Skeletal muscle tissue (tissue), 4 donors: ENCODE measurements around the gene CKMT1B. TPM values are rescaled to one million over a fixed set of nuclear protein-coding genes. Genes with fewer than 3 reads are reported as not detected.
"Not testable (repeated sequence)": the region's sequence is repeated elsewhere in the genome, so short reads cannot be mapped to it uniquely, and the experiment has no call there.

Source experiments
- H3K27ac ChIP-seq: one replicate; pipeline ENCODE4 v1.7.0; 2013; ENCODE audit warnings: mild to moderate bottlenecking, low read depth, low read length, inconsistent platforms
- H3K27me3 ChIP-seq, 3 donors: one replicate each; pipeline ENCODE4 v1.7.0; 2013; ENCODE audit warnings: low read length in 3 of 3; ENCODE audit not compliant: control insufficient read depth in 3 of 3, insufficient read depth in 3 of 3
- H3K36me3 ChIP-seq, 3 donors: one replicate each; pipeline ENCODE4 v1.7.0; 2013; ENCODE audit warnings: low read length in 3 of 3; ENCODE audit not compliant: control insufficient read depth in 3 of 3, insufficient read depth in 3 of 3
- H3K4me1 ChIP-seq, 3 donors: one replicate each; pipeline ENCODE4 v1.7.0; 2013; ENCODE audit warnings: low read length in 3 of 3, mild to moderate bottlenecking in 3 of 3; ENCODE audit not compliant: control insufficient read depth in 3 of 3, insufficient read depth in 3 of 3
- H3K4me3 ChIP-seq, 3 donors: one replicate each; pipeline ENCODE4 v1.7.0; 2013; ENCODE audit warnings: low read length in 3 of 3
- H3K9ac ChIP-seq, 3 donors: one replicate each; pipeline ENCODE4 v1.7.0; 2013; ENCODE audit warnings: low read length in 3 of 3, mild to moderate bottlenecking in 3 of 3, moderate library complexity in 2 of 3, low read depth in 1 of 3
- H3K9me3 ChIP-seq, 3 donors: one replicate each; pipeline ENCODE4 v1.7.0; 2013; ENCODE audit warnings: low read length in 3 of 3; ENCODE audit not compliant: control insufficient read depth in 3 of 3
- total RNA-seq: library from RNA; depleted of rRNA; stranded (reverse); fragments of >200 nt; gene quantifications from one replicate; pipeline ENCODE4 v1.2.3, GENCODE V29; 2014
- donor health status: Osteomylitis.

Gene CKMT1B
- total RNA-seq, 1 donor from 2014 or later: under 0.01 TPM

DNA sequence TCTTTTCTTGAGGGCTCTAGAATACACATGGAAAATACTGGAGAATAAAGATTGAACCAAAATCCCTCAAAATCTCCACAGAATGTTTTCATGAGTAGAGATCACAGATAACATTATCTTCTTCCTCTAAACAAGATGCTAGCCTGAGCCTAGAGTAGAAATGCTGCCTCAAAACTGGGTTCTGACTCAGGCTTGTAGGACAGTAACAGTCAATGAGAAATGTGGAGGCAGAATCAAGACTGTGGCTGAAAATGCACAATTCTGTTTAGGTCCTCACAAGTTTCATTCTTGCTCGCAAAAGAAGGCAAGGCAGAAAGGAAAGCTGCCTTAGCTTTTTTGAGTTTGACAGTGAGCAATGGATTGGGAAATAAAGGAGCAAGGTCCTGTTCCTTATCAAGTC, 19.2 kb upstream of the CKMT1B start:
- H3K4me3 ChIP-seq, H3K9ac ChIP-seq, H3K4me1 ChIP-seq, H3K9me3 ChIP-seq, H3K27me3 ChIP-seq, H3K27ac ChIP-seq, H3K36me3 ChIP-seq: not testable (repeated sequence)

DNA sequence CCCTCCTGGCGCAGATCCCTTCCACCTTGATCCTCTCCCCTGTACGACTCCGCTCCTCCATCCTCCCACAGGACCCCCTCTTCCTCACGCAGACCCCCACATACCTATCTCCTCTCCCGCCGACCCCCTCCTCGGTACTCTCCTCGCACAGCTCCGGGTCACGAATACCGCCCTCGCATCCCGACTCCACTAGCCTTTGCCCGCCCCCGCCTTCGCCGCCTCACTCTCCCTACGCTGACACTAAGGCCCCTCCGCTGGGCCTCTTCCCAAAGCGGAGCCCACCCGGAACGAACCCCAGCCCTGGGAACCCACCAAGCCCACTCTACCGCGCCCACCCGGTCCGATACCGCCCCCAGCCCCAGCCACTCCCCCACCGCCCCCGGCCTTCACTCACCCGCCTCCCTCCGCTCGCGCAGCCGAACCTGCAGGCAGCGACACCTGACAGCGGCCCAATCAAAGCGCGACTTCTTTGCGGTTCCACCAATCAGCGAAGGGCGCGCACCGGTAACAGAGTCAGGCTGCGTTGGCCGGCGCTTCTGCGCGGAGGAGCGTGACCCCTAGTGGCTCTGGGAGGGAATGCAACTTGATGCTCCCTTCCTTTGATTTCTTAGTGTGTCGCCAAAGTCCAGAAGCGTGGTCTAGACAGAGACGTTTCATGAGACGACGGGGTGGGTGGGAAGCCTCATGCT, 3.9 kb upstream of the CKMT1B start, which contains the start of gene PPIP5K1:
TSS of gene PPIP5K1 (minus strand) at position 431 of the 689 bp plus-strand sequence. CDS start 5,704 bp downstream, outside the sequence.
- not testable (repeated sequence) for H3K4me3 ChIP-seq, H3K9ac ChIP-seq, H3K4me1 ChIP-seq, H3K27me3 ChIP-seq, H3K27ac ChIP-seq, H3K9me3 ChIP-seq, H3K36me3 ChIP-seq

DNA sequence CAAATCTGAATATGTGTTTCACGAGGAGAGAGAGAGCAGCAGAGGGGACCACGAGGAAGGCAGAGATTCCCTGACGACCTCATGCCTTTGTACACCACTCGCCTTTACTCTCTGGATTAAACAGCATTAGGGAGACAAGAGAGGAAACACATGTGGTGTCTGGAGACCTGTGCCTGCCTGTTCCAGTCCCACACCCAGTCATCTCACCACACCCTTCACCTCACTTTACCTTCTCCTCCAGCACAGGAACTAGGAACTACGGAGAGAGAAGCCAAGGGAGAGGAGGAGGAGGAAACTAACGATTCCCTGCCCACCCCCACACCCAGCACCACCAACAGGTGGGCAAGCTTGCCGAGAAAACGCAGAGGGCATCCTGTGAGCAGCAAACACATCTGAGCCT, 986 bp upstream of the CKMT1B start:
- H3K9ac ChIP-seq, H3K9me3 ChIP-seq: not testable (repeated sequence)

GRCh38 chr15:43599131-43599530, 5.3 kb downstream of the CKMT1B start:
- H3K27ac ChIP-seq, H3K4me3 ChIP-seq: not testable (repeated sequence)

More for the DNA sequence above, 986 bp upstream of the CKMT1B start:
- not testable (repeated sequence) for H3K27me3 ChIP-seq, H3K4me1 ChIP-seq, H3K36me3 ChIP-seq, H3K4me3 ChIP-seq, H3K27ac ChIP-seq

GRCh38 chr15:43600200-43600599, 6.4 kb downstream of the CKMT1B start:
- not testable (repeated sequence) for H3K4me1 ChIP-seq, H3K9me3 ChIP-seq, H3K27ac ChIP-seq, H3K36me3 ChIP-seq, H3K4me3 ChIP-seq, H3K9ac ChIP-seq, H3K27me3 ChIP-seq

More at GRCh38 chr15:43599131-43599530, 5.3 kb downstream of the CKMT1B start:
- H3K27me3 ChIP-seq, H3K9me3 ChIP-seq, H3K4me1 ChIP-seq, H3K9ac ChIP-seq, H3K36me3 ChIP-seq: not testable (repeated sequence)

DNA sequence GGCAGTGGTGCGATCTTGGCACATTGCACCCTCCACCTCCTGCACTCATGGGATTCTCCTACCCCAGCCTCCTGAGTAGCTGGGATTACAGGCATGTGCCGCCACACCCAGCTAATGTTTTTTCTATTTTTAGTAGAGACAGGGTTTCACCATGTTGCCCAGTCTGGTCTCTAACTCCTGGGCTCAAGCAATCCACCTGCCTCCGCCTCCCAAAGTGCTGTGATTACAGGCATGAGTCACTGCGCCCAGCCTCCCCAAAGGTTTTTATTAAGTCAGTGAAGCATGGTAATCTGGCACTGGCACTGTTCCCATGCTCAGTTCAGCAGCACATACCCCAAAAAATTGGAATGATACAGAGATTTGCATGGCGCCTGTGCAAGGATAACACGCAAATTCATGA, 8.4 kb downstream of the CKMT1B start:
- not testable (repeated sequence) for H3K36me3 ChIP-seq, H3K9me3 ChIP-seq, H3K4me1 ChIP-seq, H3K9ac ChIP-seq, H3K4me3 ChIP-seq, H3K27ac ChIP-seq, H3K27me3 ChIP-seq

DNA sequence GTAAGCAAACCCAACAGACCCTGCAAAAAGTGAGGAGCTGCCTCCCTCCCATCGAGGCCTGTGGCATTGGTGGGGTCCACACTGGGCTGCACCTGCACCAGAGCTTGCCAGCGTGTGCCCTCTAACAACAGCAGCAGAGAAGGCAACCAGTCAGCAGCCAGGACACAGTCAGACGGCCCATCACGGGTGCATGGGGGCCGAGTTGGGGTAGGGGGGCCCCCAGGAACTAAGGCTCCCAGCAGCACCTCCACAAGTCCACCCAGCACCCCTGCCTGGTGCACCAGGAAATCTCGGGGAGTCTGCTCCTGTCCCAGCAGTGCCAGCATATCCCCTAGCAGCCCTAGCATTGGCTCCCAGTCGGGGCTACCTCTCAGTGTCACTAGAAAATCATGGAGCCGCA, 23.9 kb downstream of the CKMT1B start:
- H3K36me3 ChIP-seq, H3K9ac ChIP-seq, H3K4me1 ChIP-seq, H3K4me3 ChIP-seq, H3K9me3 ChIP-seq, H3K27me3 ChIP-seq, H3K27ac ChIP-seq: not testable (repeated sequence)

GRCh38 chr15:43618700-43619099, 24.9 kb downstream of the CKMT1B start, which contains the start of gene STRC:
Gene STRC, minus strand, starts transcription at chr15:43618800. Its CDS starts 78 bp downstream, at chr15:43618722.
- H3K9ac ChIP-seq, H3K9me3 ChIP-seq, H3K4me1 ChIP-seq, H3K27me3 ChIP-seq, H3K36me3 ChIP-seq, H3K27ac ChIP-seq, H3K4me3 ChIP-seq: not testable (repeated sequence)

DNA sequence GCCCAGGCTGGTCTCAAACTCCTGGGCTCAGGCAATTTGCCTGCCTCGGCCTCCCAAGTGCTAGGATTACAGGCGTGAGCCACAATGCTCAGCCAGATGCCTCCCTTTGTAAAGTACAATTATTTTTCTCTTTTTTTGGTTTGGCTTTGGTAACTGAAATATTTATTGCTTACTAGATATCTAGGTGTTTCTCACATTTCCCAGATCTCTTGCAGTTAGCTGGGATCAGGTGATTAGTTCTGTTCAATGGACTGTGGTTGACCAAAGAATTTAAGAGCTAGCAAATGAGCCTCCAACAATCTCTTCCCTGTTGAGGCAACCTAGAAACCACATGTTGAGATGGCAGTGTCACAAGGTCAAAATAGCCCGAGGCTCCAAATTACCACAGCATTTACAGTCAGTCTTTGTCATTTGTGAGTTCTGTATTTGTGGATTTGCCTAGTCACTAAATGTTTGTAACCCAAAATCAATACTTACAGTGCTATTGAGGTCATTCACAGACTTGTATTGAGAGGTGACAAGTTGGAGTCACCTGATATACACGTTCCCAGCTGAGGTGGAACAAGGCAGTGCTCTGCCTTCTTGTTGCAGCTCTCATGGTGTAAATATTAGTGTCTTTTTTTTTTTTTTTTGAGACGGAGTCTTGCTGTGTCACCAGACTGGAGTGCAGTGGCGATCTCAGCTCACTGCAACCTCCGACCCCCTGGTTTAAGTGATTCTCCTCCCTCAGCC, 28.4 kb downstream of the CKMT1B start:
- H3K4me3 ChIP-seq, H3K27ac ChIP-seq, H3K27me3 ChIP-seq, H3K4me1 ChIP-seq, H3K9ac ChIP-seq, H3K9me3 ChIP-seq, H3K36me3 ChIP-seq: not testable (repeated sequence)

DNA sequence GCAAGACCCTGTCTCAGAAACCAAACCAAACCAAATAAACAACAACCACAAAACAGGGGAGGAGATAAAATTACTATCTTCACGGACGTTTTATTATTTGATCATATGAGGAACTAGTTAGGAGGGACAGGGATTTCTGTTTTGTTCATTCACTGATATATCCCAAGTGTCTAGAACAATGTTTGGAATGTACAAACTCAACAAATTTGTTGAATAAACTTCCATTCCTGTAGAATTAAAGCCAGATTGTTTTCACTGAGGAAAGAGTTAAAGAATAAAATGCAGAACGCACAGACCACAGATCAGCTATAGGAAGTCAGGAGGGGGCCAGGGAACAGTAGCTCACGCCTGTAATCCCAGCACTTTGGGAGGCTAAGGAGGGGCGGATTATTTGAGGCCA, 31.3 kb downstream of the CKMT1B start:
- no peak overlapping the region for H3K9ac ChIP-seq
- H3K36me3 ChIP-seq: no peaks in the 10 kb centered on the region
- no peak overlapping the region for H3K27ac ChIP-seq
- no peaks in the 10 kb centered on the region for H3K27me3 ChIP-seq
- no peaks in the 10 kb centered on the region for H3K9me3 ChIP-seq
- no peaks in the 10 kb centered on the region for H3K4me1 ChIP-seq
- no peak overlapping the region for H3K4me3 ChIP-seq
